NCI-H146 treated with DMSO at 0.1 percent for 48 hours (cell line): Measurements from ENCODE around the gene ZNF511.

Source experiments
- DNase-seq: peaks from one replicate; lab custom pipeline; 2025; ENCODE audit not compliant: unreplicated experiment; lab: John Stamatoyannopoulos, UW

Gene ZNF511

DNA sequence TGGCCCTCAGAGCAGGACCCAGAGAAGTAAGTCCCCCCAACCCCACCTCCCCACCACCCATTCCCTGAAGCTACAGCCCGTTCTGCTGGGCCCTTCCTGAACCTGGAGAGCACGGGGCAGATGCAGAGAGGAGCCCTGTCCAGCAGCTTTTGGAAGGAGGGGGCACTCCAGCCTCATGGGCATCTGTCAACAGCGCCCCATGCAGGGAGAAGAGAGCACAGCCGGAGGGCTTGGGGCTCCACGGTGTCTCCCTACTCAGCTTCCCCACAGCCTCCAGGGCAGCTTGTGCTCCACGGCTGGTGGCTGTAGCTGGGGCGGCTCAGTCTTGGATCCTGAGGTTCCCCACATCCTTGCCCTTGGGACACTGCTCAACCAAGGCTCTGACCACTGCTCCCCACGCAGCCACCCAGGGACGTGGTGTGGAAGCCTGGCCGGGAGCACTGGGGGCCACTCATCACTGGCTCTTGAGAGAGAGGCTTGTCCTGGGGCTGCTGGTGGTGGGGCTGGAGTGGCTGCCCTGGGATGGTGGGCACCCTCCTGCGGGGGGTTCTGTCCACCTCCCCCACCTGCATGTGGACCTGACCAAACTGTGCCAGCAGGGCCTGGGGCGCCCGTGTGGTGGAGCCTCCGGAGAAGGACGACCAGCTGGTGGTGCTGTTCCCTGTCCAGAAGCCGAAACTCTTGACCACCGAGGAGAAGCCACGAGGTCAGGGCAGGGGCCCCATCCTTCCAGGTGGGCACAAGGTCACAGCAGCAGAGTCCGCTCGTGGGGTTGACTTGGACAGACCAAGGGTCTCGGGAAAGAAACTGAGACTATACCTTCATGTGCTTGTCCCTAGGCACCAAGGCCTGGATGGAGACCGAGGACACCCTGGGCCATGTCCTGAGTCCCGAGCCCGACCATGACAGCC lies 42.9 kb downstream of the ZNF511 start:
- DNase-seq = no peak

DNA sequence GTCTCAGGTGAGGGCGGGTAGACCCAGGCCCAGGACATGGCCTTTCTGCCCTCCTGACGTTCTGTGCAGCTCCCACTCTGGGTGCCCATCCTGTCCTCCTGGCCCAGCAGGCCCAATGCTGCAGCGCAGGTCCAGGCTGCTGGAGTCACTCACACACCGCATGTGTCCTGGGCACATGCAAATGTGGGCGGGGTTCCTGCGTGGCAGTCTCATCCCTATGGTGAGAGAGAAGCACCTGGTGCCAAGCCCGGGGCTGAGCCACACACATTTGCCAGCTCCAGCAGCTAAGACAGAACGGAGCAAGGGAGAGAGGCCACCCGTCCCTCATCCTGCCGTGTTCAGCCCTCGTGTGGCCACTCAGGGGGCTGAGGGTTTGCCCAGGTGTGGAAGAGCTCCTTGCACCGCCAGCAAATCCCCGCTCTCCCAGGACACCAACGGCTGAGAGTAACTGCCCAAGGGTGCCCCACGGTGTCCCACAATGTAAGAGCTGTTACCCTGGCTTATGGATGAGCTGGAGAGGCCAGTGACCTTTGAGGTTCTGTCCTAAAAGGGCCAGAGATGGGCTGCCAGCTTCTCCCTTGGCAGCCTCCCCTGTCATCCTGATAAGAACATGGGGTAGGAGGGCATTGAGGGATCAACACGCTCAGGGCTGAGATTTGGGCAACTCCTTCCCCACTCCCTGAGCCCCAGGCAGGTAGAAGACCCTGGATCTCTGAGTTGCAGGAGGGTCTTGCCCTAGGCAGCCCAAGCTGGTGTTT lies 44.7 kb downstream of the ZNF511 start:
- DNase-seq = no peak

DNA sequence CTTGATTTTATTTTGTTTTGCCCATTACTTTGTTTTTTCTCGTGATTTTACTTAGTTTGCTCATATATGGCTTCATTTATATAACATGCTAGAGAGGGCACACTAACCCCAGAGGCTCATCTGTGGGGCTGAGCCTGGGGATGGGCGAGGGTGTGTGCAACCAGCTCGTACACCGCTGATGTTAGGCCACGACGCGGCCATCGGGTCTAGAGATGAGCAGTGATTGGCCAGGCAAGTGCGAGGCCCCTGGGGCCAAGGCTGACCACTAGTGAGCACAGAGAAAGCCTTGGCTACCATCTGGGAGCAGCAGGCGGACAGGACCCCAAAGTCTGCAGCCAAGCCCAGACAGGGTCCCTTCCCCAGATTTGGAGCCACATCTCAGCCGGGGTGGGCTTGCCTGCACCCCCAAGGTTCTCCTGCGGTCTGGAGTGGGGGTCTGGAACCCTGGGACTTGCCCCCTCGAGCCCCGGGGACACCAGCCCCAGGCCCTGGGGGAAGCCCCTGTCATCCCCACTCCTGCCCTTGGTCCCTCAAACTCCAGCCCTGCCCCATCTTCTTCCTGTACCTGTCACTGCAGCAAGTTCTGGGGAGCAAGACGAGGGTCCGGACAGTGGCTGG lies 45.4 kb downstream of the ZNF511 start:
- no peak for DNase-seq

DNA sequence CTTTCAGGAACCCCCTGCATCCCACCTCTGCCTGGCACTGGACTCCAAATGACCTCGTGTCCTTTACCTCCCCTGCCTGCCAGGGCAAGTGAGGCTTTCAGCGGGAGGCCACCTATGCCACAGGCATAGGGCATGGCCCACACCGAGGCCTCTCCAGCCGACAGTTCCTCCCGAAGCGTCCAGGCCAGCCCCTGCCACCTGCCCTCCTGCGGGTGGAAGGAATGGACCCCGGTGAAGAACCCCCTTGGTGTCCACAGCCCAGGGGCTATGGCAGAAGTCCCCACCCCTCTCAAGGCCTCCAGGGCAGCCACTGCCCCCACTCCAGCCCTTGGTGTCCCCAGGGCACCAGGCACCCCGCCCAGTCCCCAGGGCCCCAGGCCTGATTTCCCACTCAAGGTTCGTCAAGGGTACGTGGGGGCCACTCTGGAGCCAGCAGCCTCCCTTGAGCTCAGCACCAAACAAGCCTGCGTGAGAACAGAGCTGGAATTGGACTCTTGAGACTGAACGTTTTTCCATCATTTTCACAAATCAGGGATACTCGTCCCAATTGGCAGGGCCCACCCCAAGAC lies 46.0 kb downstream of the ZNF511 start:
- no peak for DNase-seq

DNA sequence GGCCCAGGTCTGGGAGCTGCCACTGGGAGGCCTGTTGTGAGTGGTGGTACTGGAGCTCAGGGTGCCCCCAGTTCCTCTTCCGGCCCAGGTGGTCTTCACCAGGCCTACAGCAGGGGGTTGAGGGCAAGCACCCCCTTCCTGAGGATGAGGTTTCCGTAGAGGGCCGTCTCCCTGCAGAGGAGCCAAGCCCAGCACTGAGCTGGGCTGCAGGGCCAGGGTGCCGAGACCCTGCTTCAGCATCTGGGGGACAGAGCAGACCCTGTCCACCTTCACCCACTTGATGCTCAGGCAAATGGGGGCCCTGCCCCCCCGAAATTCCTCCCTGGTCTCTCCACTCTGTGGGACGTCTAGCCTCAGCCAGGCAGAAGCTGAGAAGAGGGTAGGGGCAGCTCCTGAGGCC lies 46.6 kb downstream of the ZNF511 start:
- DNase-seq = no peak

DNA sequence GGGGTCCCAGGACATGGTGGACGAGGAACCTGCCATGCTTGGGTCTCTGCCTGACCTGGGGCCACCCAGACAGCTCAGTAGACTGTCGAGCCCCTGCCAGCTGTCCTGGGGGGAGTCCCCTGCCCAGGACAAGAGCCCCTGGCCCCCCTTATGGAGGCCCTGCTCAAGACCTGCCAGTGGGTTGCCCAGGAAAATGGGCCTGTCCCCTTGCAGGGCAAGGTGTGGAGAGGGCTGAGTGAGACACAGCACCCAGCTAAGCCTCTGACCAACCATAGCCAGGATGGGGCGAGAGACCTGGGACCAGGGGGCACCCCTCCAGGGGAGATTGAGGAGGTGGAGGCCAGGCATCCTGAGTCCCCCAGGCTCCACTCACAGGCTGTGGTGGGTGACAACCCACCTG lies 47.3 kb downstream of the ZNF511 start:
- no peak for DNase-seq

DNA sequence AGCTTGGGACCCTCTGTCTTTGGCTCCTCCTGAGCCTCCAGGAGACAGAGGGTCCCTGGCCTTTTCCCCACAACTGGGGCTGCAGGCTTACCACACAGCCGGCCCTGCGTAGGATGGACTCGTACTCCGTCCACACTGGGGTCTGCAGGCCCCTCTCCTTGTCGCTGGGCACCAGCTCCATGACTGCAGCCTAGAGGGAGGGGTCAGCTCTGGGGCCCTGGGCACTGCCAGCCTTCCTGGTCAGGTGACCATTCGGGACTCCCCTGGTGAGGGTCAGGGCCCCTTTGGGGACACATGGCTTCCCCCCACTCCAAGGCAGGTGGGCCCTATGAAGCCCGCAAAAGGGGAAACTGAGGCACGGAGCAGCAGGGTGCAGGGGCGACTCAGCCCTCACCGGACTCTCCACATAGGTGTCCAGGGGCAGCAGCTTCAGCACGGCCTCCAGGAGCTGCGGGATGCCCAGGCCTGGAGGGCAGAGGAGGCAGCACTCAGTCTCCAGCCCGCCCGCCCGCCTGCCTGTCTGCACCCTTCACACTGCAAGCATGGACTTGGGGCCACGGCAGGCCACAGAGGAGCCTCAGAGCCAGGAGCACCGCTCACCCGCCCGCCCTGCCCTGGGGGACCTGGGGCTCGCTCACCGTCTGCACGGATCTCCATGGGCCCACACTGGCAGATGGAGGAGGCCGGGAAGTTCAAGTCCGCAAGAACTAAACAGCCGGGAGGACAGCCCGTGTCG lies 48.0 kb downstream of the ZNF511 start:
- DNase-seq = no peak

DNA sequence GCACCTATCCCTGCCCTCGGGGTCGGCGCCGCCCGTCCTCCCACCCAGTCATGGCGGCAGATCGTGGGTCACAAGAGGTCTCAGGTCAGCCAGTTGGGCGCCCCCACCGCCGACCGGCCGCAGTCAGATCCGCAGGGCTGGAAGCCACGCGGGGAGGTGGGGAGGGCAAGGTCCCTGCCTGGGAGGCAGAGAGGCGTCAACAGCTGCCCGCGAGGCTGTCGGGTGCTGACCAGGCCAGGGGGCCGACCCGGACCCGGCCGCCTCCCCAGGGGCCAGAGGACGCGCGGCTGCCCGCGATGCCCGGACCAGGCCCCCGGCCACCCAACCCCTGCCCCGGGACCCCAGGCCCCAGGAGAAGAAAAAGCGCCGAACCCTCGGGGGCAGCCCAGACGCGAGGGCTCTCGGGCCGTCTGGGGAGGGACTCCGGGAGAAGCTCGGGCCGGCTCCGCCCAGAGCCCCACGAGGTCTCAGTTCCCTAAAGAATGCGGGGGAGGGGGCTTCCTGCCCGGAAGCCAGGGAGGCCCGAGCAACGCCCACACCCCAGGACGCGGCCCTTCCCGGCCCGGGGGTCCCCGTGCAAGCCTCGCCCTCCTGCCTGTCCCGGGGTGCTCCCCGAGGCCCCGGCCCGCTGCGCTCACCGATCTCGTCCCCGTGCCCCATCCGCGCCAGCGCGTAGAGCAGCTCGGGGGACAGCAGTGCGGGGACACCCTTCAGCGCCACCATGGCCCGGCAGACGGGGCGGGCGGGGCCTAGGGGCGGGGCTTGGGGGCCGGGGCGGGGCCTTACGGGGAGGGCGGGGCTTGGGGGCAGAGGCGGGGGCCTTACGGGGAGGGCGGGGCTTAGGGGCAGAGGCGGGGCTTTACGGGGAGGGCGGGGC lies 48.8 kb downstream of the ZNF511 start, which contains the start of gene FUOM:
TSS of gene FUOM (minus strand) at position 735 of the 877 bp plus-strand sequence. CDS start at position 723, 12 bp downstream.
- DNase-seq = no peak

DNA sequence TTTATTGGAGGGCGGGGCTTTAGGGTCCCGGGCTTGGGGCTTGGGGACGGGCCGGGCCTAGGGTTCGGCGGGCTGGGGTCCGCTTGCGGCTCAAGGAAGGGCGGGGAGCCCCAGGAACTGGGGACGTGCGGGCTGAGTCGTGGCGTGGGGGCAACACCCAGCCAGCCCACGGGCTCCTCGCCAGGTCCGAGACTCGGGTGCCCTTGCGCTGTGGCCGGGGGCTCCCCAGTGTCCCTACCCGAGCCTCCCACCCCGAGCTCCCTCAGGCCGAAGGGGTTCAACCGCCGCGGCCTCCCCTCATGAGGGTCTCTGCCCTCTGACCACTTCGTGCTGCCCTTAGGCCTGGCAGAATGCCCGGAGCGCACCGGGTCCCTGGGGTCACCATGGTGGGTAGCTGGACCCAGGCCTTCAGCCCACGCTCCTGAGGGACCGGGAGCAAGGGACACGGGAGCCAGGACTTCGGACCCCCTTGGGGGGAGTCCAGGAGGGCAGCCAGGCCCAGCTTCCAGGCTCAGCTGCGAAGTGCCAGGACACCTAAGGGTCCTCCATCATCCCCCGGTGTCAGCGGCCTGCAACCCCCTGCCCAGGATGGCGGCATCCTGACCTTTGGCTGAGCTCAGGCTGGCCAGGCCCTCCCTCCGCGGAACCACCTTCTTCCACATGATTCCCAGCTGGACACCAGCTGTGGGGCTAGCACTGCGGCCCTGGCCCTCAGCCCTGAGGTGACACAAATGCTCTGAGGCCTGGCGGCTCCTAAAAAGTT lies 49.6 kb downstream of the ZNF511 start:
- no peak for DNase-seq

DNA sequence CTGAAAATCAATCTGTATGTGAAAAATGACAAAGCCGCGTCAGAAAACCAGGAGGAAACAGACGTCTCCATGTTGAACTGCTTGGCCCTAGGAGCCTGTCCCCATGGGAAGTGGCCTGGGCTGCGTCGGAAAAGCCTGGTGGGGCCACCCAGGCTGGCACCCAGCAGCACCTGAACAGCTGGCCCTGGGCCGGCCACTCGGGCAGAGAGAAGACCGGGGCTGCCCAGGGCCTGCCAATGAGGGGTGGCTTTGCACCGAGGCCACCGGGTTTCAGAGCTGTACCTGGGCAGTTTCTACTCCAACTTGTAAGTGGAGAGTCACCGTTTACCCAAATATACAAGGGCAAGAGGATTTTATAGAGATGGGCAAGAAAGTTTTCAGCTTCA lies 50.2 kb downstream of the ZNF511 start:
- no peak for DNase-seq

DNA sequence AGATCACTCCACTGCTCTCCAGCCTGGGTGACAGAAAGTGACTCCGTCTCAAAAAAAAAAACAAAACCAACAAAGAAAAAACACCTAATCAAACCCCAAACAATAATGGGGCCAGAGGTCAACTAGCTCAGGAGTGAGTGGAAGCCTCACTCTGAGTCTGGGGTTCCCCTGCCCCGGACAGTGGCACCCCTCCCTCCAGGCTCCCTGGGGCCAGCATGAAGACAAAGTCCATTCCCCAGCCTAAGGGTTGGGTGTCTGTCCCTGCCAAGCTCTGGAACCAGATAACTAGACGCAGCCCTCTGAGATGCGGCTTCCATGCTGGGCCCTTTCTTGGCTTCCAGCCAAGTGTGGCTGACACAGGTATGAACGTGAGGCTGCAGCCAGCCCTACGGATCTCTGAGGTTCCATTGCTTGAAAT lies 50.8 kb downstream of the ZNF511 start:
- DNase-seq = peak; percentile 49

DNA sequence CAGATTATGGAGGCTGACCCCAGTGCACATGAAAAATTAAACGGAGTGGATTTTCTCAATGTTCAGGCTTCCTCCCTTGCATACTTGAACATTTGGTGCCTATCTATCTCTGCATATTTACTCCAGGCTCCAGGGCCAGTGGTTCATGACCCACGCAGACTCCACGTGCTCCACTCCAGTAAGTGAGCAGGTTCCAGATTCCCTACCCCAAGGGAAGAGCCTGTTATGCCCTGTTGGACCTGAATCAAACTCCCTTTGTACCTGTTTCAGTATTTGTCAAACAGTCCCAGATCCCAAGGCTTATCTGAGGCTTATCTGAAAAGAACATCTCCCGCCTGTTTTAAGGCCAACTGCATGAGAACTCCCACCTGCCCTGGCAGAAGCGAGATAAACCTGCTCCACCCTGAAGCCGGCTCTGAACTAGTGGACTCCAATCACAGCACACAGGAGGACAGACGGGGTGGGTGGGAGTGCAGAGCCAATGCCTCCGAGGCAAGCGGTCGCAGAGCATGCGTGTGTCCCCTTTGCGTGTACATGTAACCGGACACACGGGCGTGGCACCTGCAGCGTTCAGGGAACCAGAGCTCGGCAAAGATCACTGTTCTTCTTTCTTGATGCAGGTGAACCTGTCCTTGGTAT lies 51.4 kb downstream of the ZNF511 start:
- DNase-seq = no peak

DNA sequence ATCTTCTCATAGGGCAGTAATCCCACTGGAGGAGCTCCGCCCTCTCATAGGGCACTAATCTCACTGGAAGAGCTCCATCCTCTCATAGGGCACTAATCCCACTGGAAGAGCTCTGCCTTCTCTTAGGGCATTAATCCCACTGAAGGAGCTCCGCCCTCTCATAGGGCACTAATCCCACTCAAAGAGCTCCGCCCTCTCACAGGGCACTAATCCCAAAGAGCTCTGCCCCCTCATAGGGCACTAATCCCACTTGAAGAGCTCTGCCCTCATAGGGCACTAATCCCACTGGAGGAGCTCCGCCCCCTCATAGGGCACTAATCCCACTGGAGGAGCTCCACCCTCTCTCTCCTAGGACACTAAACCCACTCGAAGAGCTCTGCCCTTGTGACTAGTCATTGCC lies 52.5 kb downstream of the ZNF511 start:
- DNase-seq = no peak

DNA sequence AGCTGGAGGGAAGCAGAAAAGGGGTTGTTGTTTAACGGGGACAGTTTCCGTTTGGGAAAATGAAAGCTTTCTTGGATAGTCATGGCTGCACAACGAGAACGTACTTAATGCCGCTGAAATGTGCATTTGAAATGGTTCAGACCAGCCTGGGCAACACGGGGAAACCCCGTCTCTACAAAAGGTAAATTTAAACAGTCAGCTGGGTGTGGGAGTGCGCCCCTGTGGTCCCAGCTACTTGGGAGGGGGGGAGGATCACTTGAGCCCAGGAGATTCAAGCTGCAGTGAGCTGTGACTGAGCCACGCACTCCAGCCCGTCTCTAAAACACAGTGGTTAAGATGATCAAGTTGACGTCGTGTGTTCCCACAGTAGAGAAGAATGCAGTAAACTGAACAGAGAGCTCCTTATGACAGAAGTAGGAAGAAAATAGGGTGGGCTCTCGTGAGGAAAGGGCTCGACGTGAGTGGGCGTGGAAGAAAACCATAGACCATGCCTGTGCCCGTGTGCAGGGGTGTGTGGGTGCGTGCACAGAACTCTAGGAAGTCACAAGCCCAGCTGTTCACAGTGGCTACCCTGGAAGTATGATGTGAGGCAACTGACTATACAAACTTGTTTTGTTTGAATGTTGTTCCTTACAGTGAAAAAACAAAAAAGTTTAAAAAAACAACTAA lies 53.2 kb downstream of the ZNF511 start:
- DNase-seq = no peak
